ENCODE data around the gene STK17B. TPM values are rescaled to one million over a fixed set of nuclear protein-coding genes. Genes with fewer than 3 reads are reported as not detected.

STK17B gene
- total and polyA plus RNA-seq, 9 of the 15 experiments (the other 6 are each of a cell fraction or from before 2014, with no cell fraction given) = 2.3 to 17.7 (median 8.5) TPM

- TF ChIP-seq, protein P1, sequence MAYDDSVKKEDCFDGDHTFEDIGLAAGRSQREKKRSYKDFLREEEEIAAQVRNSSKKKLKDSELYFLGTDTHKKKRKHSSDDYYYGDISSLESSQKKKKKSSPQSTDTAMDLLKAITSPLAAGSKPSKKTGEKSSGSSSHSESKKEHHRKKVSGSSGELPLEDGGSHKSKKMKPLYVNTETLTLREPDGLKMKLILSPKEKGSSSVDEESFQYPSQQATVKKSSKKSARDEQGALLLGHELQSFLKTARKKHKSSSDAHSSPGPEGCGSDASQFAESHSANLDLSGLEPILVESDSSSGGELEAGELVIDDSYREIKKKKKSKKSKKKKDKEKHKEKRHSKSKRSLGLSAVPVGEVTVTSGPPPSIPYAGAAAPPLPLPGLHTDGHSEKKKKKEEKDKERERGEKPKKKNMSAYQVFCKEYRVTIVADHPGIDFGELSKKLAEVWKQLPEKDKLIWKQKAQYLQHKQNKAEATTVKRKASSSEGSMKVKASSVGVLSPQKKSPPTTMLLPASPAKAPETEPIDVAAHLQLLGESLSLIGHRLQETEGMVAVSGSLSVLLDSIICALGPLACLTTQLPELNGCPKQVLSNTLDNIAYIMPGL (CRISPR knock-in tag; IDR thresholded peaks at IDR 0.05) = no peak
- TF ChIP-seq, protein P2, sequence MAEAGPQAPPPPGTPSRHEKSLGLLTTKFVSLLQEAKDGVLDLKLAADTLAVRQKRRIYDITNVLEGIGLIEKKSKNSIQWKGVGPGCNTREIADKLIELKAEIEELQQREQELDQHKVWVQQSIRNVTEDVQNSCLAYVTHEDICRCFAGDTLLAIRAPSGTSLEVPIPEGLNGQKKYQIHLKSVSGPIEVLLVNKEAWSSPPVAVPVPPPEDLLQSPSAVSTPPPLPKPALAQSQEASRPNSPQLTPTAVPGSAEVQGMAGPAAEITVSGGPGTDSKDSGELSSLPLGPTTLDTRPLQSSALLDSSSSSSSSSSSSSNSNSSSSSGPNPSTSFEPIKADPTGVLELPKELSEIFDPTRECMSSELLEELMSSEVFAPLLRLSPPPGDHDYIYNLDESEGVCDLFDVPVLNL (CRISPR knock-in tag; IDR thresholded peaks at IDR 0.05; ENCODE audit: low read depth) = no peak
- no peak for TF ChIP-seq JUNB (CRISPR knock-in tag; conservative IDR thresholded peaks at IDR 0.05)
- no peak for TF ChIP-seq ARID2 (IDR thresholded peaks at IDR 0.05)
- TF ChIP-seq GABPA (tag; conservative IDR thresholded peaks at IDR 0.05; ENCODE audit: low read depth) = no peak
- TF ChIP-seq SMARCE1 (IDR thresholded peaks at IDR 0.05) = 0 out of 2 replicates have a peak, but pooled peaks have one; percentile 18
- TF ChIP-seq THAP12 (CRISPR knock-in tag; IDR thresholded peaks at IDR 0.05) = no peak
- TF ChIP-seq ZNF316 (IDR thresholded peaks at IDR 0.05) = no peak
- TF ChIP-seq HDAC8 (tag; IDR thresholded peaks at IDR 0.05) = no peak
- no peak for TF ChIP-seq SRSF1 (IDR thresholded peaks at IDR 0.05; ENCODE audit: low read depth, low read length)
- no peak for TF ChIP-seq RFX1 (IDR thresholded peaks at IDR 0.05)
- no peak for TF ChIP-seq ILF3 (IDR thresholded peaks at IDR 0.05; ENCODE audit: borderline replicate concordance)
- no peak for TF ChIP-seq STAG1 (CRISPR knock-in tag; IDR thresholded peaks at IDR 0.05; ENCODE audit: borderline replicate concordance)
- TF ChIP-seq STAT5B (CRISPR knock-in tag; IDR thresholded peaks at IDR 0.05) = no peak
- TF ChIP-seq PURB (CRISPR knock-in tag; IDR thresholded peaks at IDR 0.05; ENCODE audit: low read depth) = no peak
- no peak for TF ChIP-seq ZC3H4 (CRISPR knock-in tag; IDR thresholded peaks at IDR 0.05; ENCODE audit: borderline replicate concordance)
- TF ChIP-seq U2AF2 (optimal IDR thresholded peaks at IDR 0.05; ENCODE audit: low read depth, low read length) = no peak
- TF ChIP-seq ZNF143 (CRISPR knock-in tag; IDR thresholded peaks at IDR 0.05) = no peak
- TF ChIP-seq, protein P3, sequence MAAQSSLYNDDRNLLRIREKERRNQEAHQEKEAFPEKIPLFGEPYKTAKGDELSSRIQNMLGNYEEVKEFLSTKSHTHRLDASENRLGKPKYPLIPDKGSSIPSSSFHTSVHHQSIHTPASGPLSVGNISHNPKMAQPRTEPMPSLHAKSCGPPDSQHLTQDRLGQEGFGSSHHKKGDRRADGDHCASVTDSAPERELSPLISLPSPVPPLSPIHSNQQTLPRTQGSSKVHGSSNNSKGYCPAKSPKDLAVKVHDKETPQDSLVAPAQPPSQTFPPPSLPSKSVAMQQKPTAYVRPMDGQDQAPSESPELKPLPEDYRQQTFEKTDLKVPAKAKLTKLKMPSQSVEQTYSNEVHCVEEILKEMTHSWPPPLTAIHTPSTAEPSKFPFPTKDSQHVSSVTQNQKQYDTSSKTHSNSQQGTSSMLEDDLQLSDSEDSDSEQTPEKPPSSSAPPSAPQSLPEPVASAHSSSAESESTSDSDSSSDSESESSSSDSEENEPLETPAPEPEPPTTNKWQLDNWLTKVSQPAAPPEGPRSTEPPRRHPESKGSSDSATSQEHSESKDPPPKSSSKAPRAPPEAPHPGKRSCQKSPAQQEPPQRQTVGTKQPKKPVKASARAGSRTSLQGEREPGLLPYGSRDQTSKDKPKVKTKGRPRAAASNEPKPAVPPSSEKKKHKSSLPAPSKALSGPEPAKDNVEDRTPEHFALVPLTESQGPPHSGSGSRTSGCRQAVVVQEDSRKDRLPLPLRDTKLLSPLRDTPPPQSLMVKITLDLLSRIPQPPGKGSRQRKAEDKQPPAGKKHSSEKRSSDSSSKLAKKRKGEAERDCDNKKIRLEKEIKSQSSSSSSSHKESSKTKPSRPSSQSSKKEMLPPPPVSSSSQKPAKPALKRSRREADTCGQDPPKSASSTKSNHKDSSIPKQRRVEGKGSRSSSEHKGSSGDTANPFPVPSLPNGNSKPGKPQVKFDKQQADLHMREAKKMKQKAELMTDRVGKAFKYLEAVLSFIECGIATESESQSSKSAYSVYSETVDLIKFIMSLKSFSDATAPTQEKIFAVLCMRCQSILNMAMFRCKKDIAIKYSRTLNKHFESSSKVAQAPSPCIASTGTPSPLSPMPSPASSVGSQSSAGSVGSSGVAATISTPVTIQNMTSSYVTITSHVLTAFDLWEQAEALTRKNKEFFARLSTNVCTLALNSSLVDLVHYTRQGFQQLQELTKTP (IDR thresholded peaks at IDR 0.05; ENCODE audit: low read depth in 1 of 2, partially characterized antibody in 2 of 2) = peak in 1 of 2 experiments; percentile 62
- TF ChIP-seq ZNF583 (CRISPR knock-in tag; IDR thresholded peaks at IDR 0.05) = no peak
Measured at GRCh38 chr2:196171248-196171871, at the start of gene STK17B (continued).
